Astrocyte of the spinal cord (primary cell): ENCODE results near the gene SLC4A4.
A peak's percentile ranks its signal among the peaks of the same experiment; 100 is the strongest.

Experiments used
- DNase-seq: peaks from one replicate; pipeline ENCODE4 v3.0.0; 2011; ENCODE audit warnings: low read depth, low spot score
- H3K4me3 ChIP-seq: 2 replicates; pipeline ENCODE4 v1.5.1; 2011; ENCODE audit warnings: low read depth, mild to moderate bottlenecking, low read length, moderate library complexity
- in situ Hi-C: cut with HindIII; loops from 2 replicates; pipeline ENCODE4 v1.10.0; 2017; ENCODE audit warnings: low sequenced_read_pairs
- TF ChIP-seq, protein P1 (sequence below): IDR thresholded peaks from 2 replicates; pipeline ENCODE4 v1.5.1; 2012; ENCODE audit warnings: low read depth, mild to moderate bottlenecking, low read length, inconsistent platforms

The SLC4A4 gene

DNA sequence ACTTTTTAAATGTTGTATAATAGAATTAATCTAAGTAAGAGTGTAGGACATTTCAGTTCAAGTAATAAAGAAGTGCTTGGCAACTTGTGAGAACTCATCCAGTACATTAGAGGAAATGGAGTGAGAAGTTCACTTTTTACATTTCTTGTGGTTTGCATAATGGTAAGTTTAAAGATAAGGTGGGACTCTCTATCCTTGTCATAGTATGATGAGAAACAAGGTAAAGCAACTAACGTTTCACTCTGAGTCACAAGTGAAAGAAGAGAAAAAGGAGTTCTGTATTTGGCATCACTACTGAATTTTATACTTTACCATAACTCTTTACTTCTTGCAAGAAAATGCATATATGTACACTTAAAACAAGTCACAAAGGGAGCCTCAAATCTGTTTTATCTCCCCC is 219.4 kb downstream of the SLC4A4 start:
- DNase-seq: no peak
- no peak overlapping the region for H3K4me3 ChIP-seq
- in situ Hi-C loops: no loop called here
- TF ChIP-seq, protein P1, sequence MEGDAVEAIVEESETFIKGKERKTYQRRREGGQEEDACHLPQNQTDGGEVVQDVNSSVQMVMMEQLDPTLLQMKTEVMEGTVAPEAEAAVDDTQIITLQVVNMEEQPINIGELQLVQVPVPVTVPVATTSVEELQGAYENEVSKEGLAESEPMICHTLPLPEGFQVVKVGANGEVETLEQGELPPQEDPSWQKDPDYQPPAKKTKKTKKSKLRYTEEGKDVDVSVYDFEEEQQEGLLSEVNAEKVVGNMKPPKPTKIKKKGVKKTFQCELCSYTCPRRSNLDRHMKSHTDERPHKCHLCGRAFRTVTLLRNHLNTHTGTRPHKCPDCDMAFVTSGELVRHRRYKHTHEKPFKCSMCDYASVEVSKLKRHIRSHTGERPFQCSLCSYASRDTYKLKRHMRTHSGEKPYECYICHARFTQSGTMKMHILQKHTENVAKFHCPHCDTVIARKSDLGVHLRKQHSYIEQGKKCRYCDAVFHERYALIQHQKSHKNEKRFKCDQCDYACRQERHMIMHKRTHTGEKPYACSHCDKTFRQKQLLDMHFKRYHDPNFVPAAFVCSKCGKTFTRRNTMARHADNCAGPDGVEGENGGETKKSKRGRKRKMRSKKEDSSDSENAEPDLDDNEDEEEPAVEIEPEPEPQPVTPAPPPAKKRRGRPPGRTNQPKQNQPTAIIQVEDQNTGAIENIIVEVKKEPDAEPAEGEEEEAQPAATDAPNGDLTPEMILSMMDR: no peak

DNA sequence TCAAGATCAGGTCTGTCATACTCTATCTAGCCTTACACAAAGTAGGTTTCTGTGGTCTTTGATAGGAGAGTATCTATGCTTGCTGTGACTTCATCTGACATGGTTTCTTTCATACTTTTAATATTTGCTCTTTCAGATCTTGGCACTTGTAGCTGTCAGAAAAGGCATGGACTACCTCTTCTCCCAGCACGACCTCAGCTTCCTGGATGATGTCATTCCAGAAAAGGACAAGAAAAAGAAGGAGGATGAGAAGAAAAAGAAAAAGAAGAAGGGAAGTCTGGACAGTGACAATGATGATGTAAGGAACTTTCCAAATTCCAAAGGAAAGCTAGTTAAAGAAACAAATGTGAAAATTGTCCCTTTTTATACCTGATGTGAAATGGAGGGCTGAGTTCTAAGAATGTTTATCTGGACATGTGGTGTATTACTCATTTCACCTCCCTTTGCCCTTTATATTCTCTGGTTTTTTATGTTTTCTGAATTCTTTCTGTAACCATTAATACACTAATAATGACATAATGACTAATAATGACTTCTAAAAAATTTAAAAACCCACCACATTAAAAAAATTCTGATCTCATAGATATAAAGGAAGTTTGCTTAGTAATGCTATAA is 221.2 kb downstream of the SLC4A4 start:
- peak; percentile 76 for DNase-seq
- in situ Hi-C loops: no loop called here
- no peak overlapping the region for H3K4me3 ChIP-seq
- TF ChIP-seq, protein P1: no peak

DNA sequence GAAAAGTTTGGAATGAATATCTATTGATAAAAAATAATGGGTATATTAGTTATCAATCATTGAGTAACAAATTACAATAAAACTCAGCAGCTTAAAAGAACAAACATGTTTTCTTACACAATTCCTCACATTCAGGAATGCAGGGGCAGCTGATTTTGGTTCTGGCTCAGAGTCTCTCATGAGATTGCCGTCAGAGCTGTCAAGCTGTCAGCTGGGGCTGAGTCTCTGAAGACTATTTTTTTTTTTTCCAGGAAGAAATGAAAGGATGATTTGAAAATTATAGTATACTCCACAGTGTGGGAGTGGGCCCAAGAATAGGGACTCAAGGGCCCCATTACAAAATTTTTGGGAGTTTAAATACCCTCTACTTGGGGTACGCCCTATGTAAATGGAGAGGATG is 226.0 kb downstream of the SLC4A4 start:
- in situ Hi-C loops: no loop called here
- TF ChIP-seq, protein P1: no peak
- H3K4me3 ChIP-seq: no peak overlapping the region
- DNase-seq: no peak

DNA sequence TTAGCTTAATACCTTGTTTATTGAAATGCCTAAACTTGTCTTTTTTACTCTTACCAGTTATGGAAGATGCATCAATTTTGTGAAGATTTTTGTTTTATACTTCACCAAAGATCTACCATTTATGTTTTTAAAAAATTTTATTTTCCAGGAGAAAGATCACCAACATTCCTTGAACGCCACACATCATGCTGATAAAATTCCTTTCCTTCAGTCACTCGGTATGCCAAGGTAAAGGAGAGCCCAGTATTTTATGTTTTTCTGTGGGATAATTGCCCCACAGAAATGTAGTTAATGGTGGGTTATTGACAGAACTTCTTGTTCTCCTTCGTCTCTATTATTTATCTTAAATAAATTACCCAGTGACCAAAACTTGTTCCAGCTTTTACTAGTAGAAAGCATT is 228.0 kb downstream of the SLC4A4 start:
- no peak for DNase-seq
- TF ChIP-seq, protein P1: no peak
- H3K4me3 ChIP-seq: no peak overlapping the region
- in situ Hi-C loops: no loop called here

DNA sequence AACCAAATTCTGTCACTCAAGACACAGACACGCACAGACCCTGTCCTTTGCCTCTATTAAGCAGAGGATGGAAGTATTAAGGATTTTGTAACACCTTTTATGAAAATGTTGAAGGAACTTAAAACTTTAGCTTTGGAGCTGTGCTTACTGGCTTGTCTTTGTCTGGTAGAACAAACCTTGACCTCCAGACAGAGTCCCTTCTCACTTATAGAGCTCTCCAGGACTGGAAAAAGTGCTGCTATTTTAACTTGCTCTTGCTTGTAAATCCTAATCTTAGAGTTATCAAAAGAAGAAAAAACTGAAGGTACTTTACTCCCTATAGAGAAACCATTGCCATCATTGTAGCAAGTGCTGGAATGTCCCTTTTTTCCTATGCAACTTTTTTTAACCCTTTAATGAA is 229.3 kb downstream of the SLC4A4 start:
- no peak for DNase-seq
- in situ Hi-C loops: no loop called here
- TF ChIP-seq, protein P1: no peak
- H3K4me3 ChIP-seq: no peak overlapping the region

DNA sequence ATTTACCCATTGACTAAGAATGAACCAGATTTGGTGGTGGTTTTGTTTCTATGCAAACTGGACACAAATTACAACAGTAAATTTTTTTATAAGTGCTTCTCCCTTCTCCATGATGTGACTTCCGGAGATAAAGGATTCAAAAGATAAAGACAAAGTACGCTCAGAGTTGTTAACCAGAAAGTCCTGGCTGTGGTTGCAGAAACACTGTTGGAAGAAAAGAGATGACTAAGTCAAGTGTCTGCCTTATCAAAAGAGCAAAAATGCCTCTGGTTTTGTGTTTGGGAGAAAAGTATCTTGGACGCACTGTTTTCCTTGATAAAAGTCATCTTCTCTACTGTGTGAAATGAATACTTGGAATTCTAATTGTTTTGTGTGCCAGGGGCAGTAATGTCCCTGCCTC is 231.7 kb downstream of the SLC4A4 start:
- TF ChIP-seq, protein P1: no peak
- no peak overlapping the region for H3K4me3 ChIP-seq
- in situ Hi-C loops: no loop called here
- peak; percentile 21 for DNase-seq
